IMR-90 (cell line): ENCODE results near the gene POU2F1. TPM values are rescaled to one million over a fixed set of nuclear protein-coding genes. Genes with fewer than 3 reads are reported as not detected.

Experiments used
- ATAC-seq: fragments of 200-7000 bp; cut with Tn5 transposase; 2 replicates; pipeline ENCODE4 v1.9.1; 2020; ENCODE audit warnings: low read depth, mild to moderate bottlenecking, moderate library complexity
- BruUV-seq: library from RNA; stranded (reverse); fragments of 400-500 nt; replicated peaks from 2 replicates; lab custom pipeline; 2021; lab: Mats Ljungman, UMichigan
- CTCF ChIA-PET: fragments of 300-600 bp; formaldehyde crosslinking; extraction: SDS; loops from one replicate; lab custom pipeline; 2021; ENCODE audit warnings: antibody characterized with exemption; lab: Yijun Ruan, JAX
- POLR2A ChIA-PET: fragments of 300-600 bp; sonication (Branson Sonifier 250); formaldehyde crosslinking; loops from one replicate; lab custom pipeline; 2022; ENCODE audit warnings: antibody characterized with exemption; ENCODE audit not compliant: unreplicated experiment; lab: Charles Lee
- DNase-seq: peaks from one replicate; pipeline ENCODE4 v3.0.0; 2013
- H2AFZ ChIP-seq: replicated peaks from 2 replicates; pipeline ENCODE3; 2013; ENCODE audit warnings: low read length, mild to moderate bottlenecking; ENCODE audit not compliant: poor library complexity
- H2AK5ac ChIP-seq: 2 replicates; pipeline ENCODE4 v1.6.1; 2013; ENCODE audit warnings: low read depth, low read length, inconsistent platforms
- H2AK9ac ChIP-seq: replicated peaks from 2 replicates; pipeline ENCODE3; 2013; ENCODE audit warnings: mild to moderate bottlenecking, low read depth, low read length, moderate library complexity; ENCODE audit not compliant: poor library complexity
- H2BK120ac ChIP-seq: 2 replicates; pipeline ENCODE4 v1.6.1; 2013; ENCODE audit warnings: low read depth, low read length, inconsistent platforms
- H2BK15ac ChIP-seq: 3 replicates; pipeline ENCODE4 v1.6.1; 2013; ENCODE audit warnings: low read depth, low read length, inconsistent platforms
- H2BK20ac ChIP-seq: 2 replicates; pipeline ENCODE4 v1.6.1; 2013; ENCODE audit warnings: low read depth, mild to moderate bottlenecking, inconsistent platforms, low read length, moderate library complexity
- H2BK5ac ChIP-seq: 2 replicates; pipeline ENCODE4 v1.6.1; 2013; ENCODE audit warnings: mild to moderate bottlenecking, low read depth, low read length, inconsistent platforms; ENCODE audit not compliant: poor library complexity, severe bottlenecking
- H3K14ac ChIP-seq: replicated peaks from 2 replicates; pipeline ENCODE4 v1.6.1; 2013; ENCODE audit warnings: low read depth, low read length, inconsistent platforms
- H3K18ac ChIP-seq: 2 replicates; pipeline ENCODE4 v1.6.1; 2013; ENCODE audit warnings: low read depth, low read length, control low read depth
- H3K23ac ChIP-seq: 2 replicates; pipeline ENCODE4 v1.6.1; 2013; ENCODE audit warnings: low read depth, low read length, inconsistent platforms
- H3K27ac ChIP-seq: 2 replicates; pipeline ENCODE4 v1.5.1; 2013; ENCODE audit warnings: mild to moderate bottlenecking, control low read depth, low read length; ENCODE audit not compliant: insufficient read depth
- H3K27me3 ChIP-seq: 2 replicates; pipeline ENCODE4 v1.6.1; 2013; ENCODE audit warnings: low read length; ENCODE audit not compliant: control insufficient read depth, insufficient read depth
- H3K36me3 ChIP-seq: 2 replicates; pipeline ENCODE4 v1.6.1; 2013; ENCODE audit warnings: low read length, mixed read lengths; ENCODE audit not compliant: control insufficient read depth, insufficient read depth
- H3K4ac ChIP-seq: 2 replicates; pipeline ENCODE4 v1.6.1; 2013; ENCODE audit warnings: low read depth, low read length, inconsistent platforms
- H3K4me1 ChIP-seq: 2 replicates; pipeline ENCODE4 v1.6.1; 2013; ENCODE audit warnings: low read length, mixed read lengths; ENCODE audit not compliant: control insufficient read depth, insufficient read depth
- H3K4me2 ChIP-seq: 2 replicates; pipeline ENCODE4 v1.6.1; 2013; ENCODE audit warnings: low read depth, mild to moderate bottlenecking, control low read depth, low read length, moderate library complexity
- H3K4me3 ChIP-seq: 2 replicates; pipeline ENCODE4 v1.5.1; 2013; ENCODE audit warnings: low read depth, mild to moderate bottlenecking, control low read depth, low read length, moderate library complexity; ENCODE audit not compliant: insufficient read depth
- H3K56ac ChIP-seq: 2 replicates; pipeline ENCODE4 v1.6.1; 2013; ENCODE audit warnings: low read length, inconsistent platforms; ENCODE audit not compliant: insufficient read depth; ENCODE audit errors: extremely low read depth
- H3K79me1 ChIP-seq, 2 experiments: 2 replicates each; pipeline ENCODE4 v1.6.1; 2013; ENCODE audit warnings: low read length in 2 of 2, inconsistent platforms in 1 of 2, low read depth in 1 of 2
- H3K9ac ChIP-seq: 2 replicates; pipeline ENCODE4 v1.6.1; 2013; ENCODE audit warnings: low read depth, low read length, control low read depth
- H3K9me1 ChIP-seq: 2 replicates; pipeline ENCODE4 v1.6.1; 2013; ENCODE audit warnings: low read length, inconsistent platforms; ENCODE audit not compliant: insufficient read depth
- H3K9me3 ChIP-seq: 2 replicates; pipeline ENCODE4 v1.6.1; 2013; ENCODE audit warnings: low read length; ENCODE audit not compliant: control insufficient read depth, insufficient read depth
- H4K20me1 ChIP-seq: 2 replicates; pipeline ENCODE4 v1.6.1; 2013; ENCODE audit warnings: low read length, inconsistent platforms; ENCODE audit not compliant: insufficient read depth
- H4K5ac ChIP-seq: 2 replicates; pipeline ENCODE4 v1.6.1; 2013; ENCODE audit warnings: mild to moderate bottlenecking, low read depth, low read length, control low read depth
- H4K8ac ChIP-seq, 2 experiments: 2 replicates each; pipeline ENCODE4 v1.6.1; 2013; ENCODE audit warnings: low read depth in 2 of 2, low read length in 2 of 2, control low read depth in 1 of 2, inconsistent platforms in 1 of 2
- H4K91ac ChIP-seq: 2 replicates; pipeline ENCODE4 v1.6.1; 2013; ENCODE audit warnings: low read depth, low read length, inconsistent platforms; ENCODE audit not compliant: insufficient read depth
- CEBPB ChIP-seq: IDR thresholded peaks from 2 replicates; pipeline ENCODE4 v1.6.1; 2012; ENCODE audit warnings: low read depth, low read length, improper control_type of control experiment
- MAFK ChIP-seq: IDR thresholded peaks from 2 replicates; pipeline ENCODE4 v1.6.1; 2012; ENCODE audit warnings: low read depth, low read length, improper control_type of control experiment
- NFE2L2 ChIP-seq: fragments of 150-350 bp; IDR thresholded peaks from 2 replicates; pipeline ENCODE4 v1.6.1; 2016; ENCODE audit warnings: low read depth, mild to moderate bottlenecking, low read length
- WGBS, 2 experiments: methylation state at CpG; one replicate each; pipeline versions ENCODE4 v1.1.5 to v1.1.7; 2013; ENCODE audit warnings: missing lambda C conversion rate in 2 of 2; ENCODE audit not compliant: insufficient read length in 1 of 2; ENCODE audit errors: extremely low coverage in 2 of 2; 5-methylcytosine and 5-hydroxymethylcytosine counted together
- dilution Hi-C: fragments of 300-500 bp; cut with HindIII; formaldehyde crosslinking; loops from one replicate; pipeline ENCODE4 v1.14.3; 2018; ENCODE audit warnings: low sequenced_read_pairs; ENCODE audit not compliant: unreplicated experiment
- in situ Hi-C: fragments of 300-500 bp; cut with MboI; formaldehyde crosslinking; loops from 3 replicates; pipeline ENCODE4 v1.14.3; 2019; ENCODE audit warnings: low sequenced_read_pairs, inconsistent platforms, mixed read lengths
- intact Hi-C: fragments of 100-400 bp; cut with micrococcal nuclease; formaldehyde crosslinking; loops from 2 replicates; pipeline ENCODE4 v1.10.0; 2022
- polyA plus RNA-seq, 3 experiments: library from polyadenylated mRNA; depleted of rRNA; stranded (reverse); fragments of >200 nt; gene quantifications; 2 replicates each; pipeline ENCODE4 v1.2.3, GENCODE V29; 2012; ENCODE audit warnings: low replicate concordance in 1 of 3
- total RNA-seq: library from RNA; depleted of rRNA; stranded (reverse); fragments of >200 nt; gene quantifications from 2 replicates; pipeline ENCODE4 v1.2.3, GENCODE V29; 2012

The POU2F1 gene
- total and polyA plus RNA-seq, 2 of the 4 experiments (the other 2 are of a cell fraction): 1.2 to 3.4 TPM

- no peak overlapping the region for H2AK5ac ChIP-seq
- no peaks in the 10 kb centered on the region for H3K9me3 ChIP-seq
- no peak overlapping the region for H3K4me3 ChIP-seq
- H3K9me1 ChIP-seq: no peaks in the 10 kb centered on the region
- POLR2A ChIA-PET: no interaction called here
- no peak overlapping the region for H3K4me2 ChIP-seq
- H2BK5ac ChIP-seq: no peak overlapping the region
- no peak for DNase-seq
- H3K79me1 ChIP-seq: no peaks in the 10 kb centered on the region; a peak in 1 of 4 replicates
- no peak overlapping the region for H4K91ac ChIP-seq
- dilution Hi-C loops (no loop called here), in situ Hi-C loops (no loop called here), intact Hi-C loops (no loop called here)
- CTCF ChIA-PET: no interaction called here
- H2AFZ ChIP-seq: no peak overlapping the region
- no CpG with 5 or more reads among the region's 1 CpG for WGBS, 2 experiments
- no peak overlapping the region for H3K56ac ChIP-seq
- H3K23ac ChIP-seq: no peak overlapping the region
- H3K9ac ChIP-seq: no peak overlapping the region
- H2BK15ac ChIP-seq: no peak overlapping the region
- H4K5ac ChIP-seq: no peak overlapping the region
- H4K8ac ChIP-seq: no peak overlapping the region
- H3K4me1 ChIP-seq: no peaks in the 10 kb centered on the region
- no peak overlapping the region for H3K18ac ChIP-seq
- no peak overlapping the region for H3K4ac ChIP-seq
- no peak overlapping the region for H3K14ac ChIP-seq
- no peak overlapping the region for H2AK9ac ChIP-seq
- no peak overlapping the region for H2BK120ac ChIP-seq
- no peak for ATAC-seq
- H4K20me1 ChIP-seq: no peaks in the 10 kb centered on the region
- no peaks in the 10 kb centered on the region for H3K36me3 ChIP-seq
- no peak overlapping the region for H3K27ac ChIP-seq
- H3K27me3 ChIP-seq: no peaks in the 10 kb centered on the region
- BruUV-seq: no TSS peak
- H2BK20ac ChIP-seq: no peak overlapping the region
- TF ChIP-seq NFE2L2 (no peak), CEBPB (no peak), MAFK (no peak)
Measured at GRCh38 chr1:167330601-167331293, 110.1 kb downstream of the POU2F1 start.
